Prostate gland (tissue), 2 donors: ENCODE results near the gene CCT3. TPM values are rescaled to one million over a fixed set of nuclear protein-coding genes. Genes with fewer than 3 reads are reported as not detected.

Experiments used
- DNase-seq: peaks from one replicate; pipeline ENCODE4 v3.0.0-alpha.2; 2019; ENCODE audit warnings: low spot score
- H3K27ac ChIP-seq, 2 donors: fragments of 200-600 bp; sonication (generic); 2 replicates each; pipeline ENCODE4 v1.5.1; 2017 to 2019
- H3K27me3 ChIP-seq: fragments of 200-600 bp; sonication (generic); replicated peaks from 2 replicates; pipeline ENCODE4 v1.5.1; 2019; ENCODE audit not compliant: insufficient read depth
- H3K36me3 ChIP-seq, 2 donors: fragments of 200-600 bp; sonication (generic); 1 replicate in 1 of 2; 2 replicates in 1 of 2; pipeline versions ENCODE4 v1.5.1 to v1.8.1; 2017 to 2019
- H3K4me1 ChIP-seq: fragments of 200-600 bp; sonication (generic); replicated peaks from 2 replicates; pipeline ENCODE4 v1.5.1; 2019
- H3K4me3 ChIP-seq, 2 donors: fragments of 200-600 bp; sonication (generic); 2 replicates each; pipeline ENCODE4 v1.5.1; 2017 to 2019
- H3K9me3 ChIP-seq: fragments of 200-600 bp; sonication (generic); 2 replicates; pipeline ENCODE4 v1.5.1; 2017
- POLR2A ChIP-seq: fragments of 450-650 bp; IDR thresholded peaks from one replicate; pipeline ENCODE4 v1.6.1; 2016; ENCODE audit warnings: antibody characterized with exemption, mild to moderate bottlenecking
- POLR2AphosphoS5 ChIP-seq: sonication (generic); formaldehyde crosslinking; IDR thresholded peaks from one replicate; pipeline ENCODE4 v1.6.1; 2017; ENCODE audit warnings: antibody characterized with exemption
- WGBS: methylation state at CpG from one replicate; pipeline ENCODE4 v1.1.5; 2018; 5-methylcytosine and 5-hydroxymethylcytosine counted together
- intact Hi-C: fragments of 100-400 bp; cut with DNase I; formaldehyde crosslinking; loops from one replicate; pipeline ENCODE4 v1.14.2; 2022
- total RNA-seq, 2 donors: library from RNA; depleted of rRNA; stranded (reverse); fragments of >200 nt; gene quantifications; one replicate each; pipeline ENCODE4 v1.1.0, GENCODE V29; 2016
- TF ChIP-seq, protein P1 (sequence below), 4 experiments: fragments of 200-600 bp in 2 of 4; fragments of 450-650 bp in 2 of 4; sonication (generic) in 2 of 4; IDR thresholded peaks; 1 replicate in 3 of 4; 2 replicates in 1 of 4; pipeline ENCODE4 v1.5.1; 2016 to 2019; ENCODE audit warnings: antibody characterized with exemption in 4 of 4, mild to moderate bottlenecking in 2 of 4, moderate library complexity in 2 of 4

Gene CCT3
- total RNA-seq, 2 donors from 2014 or later = 144 to 167 TPM

DNA sequence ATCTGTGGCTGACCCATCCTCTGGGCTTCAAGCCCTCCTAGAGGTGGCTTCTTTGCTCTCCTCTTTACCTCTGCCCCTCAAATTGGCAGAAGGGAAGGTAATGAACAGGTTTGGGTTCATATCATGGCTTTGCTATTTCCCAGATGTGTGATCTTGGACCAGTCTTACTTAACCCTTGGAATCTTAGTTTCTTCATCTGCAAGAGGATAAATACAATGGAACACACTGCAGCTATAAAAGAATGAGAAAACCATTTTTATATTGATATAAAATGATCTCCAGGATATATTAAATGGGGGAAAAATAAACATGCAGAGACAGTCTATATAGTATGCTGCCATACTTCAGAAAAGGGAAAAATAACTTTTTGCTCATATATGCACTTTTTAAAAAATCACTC, 48.2 kb downstream of the CCT3 start:
- Histone ChIP-seq H3K27me3 (no peaks in the 10 kb centered on the region), H3K9me3 (no peaks in the 10 kb centered on the region), H3K36me3 (no peaks in the 10 kb centered on the region), H3K27ac (peak overlapping the region in 1 of 2 donors; percentile 93), H3K4me1 (peaks cover 11% of the 10 kb centered on the region), H3K4me3 (peak overlapping the region in 1 of 2 donors; percentile 40)
- intact Hi-C loops = no loop called here
- DNase-seq = no peak
- peak; percentile 62 for TF ChIP-seq POLR2AphosphoS5
- TF ChIP-seq, protein P1, sequence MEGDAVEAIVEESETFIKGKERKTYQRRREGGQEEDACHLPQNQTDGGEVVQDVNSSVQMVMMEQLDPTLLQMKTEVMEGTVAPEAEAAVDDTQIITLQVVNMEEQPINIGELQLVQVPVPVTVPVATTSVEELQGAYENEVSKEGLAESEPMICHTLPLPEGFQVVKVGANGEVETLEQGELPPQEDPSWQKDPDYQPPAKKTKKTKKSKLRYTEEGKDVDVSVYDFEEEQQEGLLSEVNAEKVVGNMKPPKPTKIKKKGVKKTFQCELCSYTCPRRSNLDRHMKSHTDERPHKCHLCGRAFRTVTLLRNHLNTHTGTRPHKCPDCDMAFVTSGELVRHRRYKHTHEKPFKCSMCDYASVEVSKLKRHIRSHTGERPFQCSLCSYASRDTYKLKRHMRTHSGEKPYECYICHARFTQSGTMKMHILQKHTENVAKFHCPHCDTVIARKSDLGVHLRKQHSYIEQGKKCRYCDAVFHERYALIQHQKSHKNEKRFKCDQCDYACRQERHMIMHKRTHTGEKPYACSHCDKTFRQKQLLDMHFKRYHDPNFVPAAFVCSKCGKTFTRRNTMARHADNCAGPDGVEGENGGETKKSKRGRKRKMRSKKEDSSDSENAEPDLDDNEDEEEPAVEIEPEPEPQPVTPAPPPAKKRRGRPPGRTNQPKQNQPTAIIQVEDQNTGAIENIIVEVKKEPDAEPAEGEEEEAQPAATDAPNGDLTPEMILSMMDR (IDR thresholded peaks at IDR 0.05) = no peak

DNA sequence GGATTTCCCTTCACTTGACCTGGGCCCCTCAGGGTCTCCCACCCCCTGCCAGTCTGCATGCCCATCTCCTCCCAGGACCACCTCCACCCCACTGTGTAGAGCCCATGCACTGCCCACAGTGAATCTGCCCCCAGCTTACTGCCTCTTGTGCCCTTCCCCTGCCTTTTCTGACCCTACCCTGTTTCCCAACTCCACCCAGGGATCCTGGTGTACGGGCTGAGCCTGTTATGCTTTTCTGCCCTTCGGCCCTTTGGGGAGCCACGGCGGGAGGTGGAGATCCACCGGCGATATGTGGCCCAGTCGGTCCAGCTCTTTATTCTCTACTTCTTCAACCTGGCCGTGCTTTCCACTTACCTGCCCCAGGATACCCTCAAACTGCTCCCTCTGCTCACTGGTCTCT, 52.0 kb downstream of the CCT3 start:
- Histone ChIP-seq H3K9me3 (no peaks in the 10 kb centered on the region), H3K4me1 (no peaks in the 10 kb centered on the region), H3K27me3 (no peaks in the 10 kb centered on the region), H3K27ac (peak overlapping the region; percentile 88 to 93), H3K4me3 (peak overlapping the region in 1 of 2 donors; percentile 46), H3K36me3 (no peaks in the 10 kb centered on the region)
- intact Hi-C loops = no loop called here
- 94% methylated on average over 8 of the region's 8 CpGs for WGBS
- no peak for TF ChIP-seq POLR2A
- TF ChIP-seq, protein P1 (IDR thresholded peaks at IDR 0.05) = no peak
- no peak for TF ChIP-seq POLR2AphosphoS5
- no peak for DNase-seq

DNA sequence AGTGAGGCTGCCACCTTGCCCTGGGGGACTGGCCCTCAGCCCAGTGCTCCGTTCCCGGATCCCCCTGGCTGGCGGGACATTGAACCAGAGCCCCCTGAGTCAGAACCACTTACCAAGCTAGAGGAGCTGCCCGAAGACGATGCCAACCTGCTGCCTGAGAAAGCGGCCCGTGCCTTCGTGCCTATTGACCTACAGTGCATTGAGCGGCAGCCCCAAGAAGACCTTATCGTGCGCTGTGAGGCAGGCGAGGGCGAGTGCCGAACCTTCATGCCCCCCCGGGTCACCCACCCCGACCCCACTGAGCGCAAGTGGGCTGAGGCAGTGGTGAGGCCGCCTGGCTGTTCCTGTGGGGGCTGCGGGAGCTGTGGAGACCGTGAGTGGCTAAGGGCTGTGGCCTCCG, 52.7 kb downstream of the CCT3 start:
- peak overlapping the region; percentile 88 to 93 for H3K27ac ChIP-seq
- WGBS = 89% methylated on average over 18 of the region's 21 CpGs
- H3K4me1 ChIP-seq = no peaks in the 10 kb centered on the region
- intact Hi-C loops = no loop called here
- no peaks in the 10 kb centered on the region for H3K36me3 ChIP-seq
- peak overlapping the region; percentile 32 to 46 for H3K4me3 ChIP-seq
- no peaks in the 10 kb centered on the region for H3K27me3 ChIP-seq
- no peaks in the 10 kb centered on the region for H3K9me3 ChIP-seq
- TF ChIP-seq POLR2AphosphoS5 (no peak), POLR2A (no peak)
- TF ChIP-seq, protein P1 (IDR thresholded peaks at IDR 0.05) = no peak
- no peak for DNase-seq

DNA sequence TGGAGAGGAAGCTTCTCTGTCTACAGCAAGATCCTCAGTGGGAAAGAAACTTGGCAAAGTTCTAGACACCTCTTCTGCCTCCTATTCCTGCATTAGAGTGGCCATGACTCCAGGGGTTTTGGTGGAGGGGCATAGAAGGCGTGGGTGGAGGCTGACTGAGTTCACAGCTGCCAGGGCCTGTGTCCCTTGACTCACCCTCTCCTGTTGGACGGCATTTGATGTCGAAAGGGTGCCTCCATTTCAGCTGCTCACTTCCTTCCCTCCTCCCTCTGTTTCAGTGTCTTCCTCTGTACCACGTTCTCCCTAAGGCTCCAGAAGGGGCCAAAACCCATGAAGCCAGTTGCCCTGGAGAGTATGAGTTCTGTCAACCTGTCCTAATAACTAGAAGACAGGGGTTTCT, 53.3 kb downstream of the CCT3 start:
- peak overlapping the region; percentile 32 to 46 for H3K4me3 ChIP-seq
- H3K4me1 ChIP-seq = no peaks in the 10 kb centered on the region
- no peaks in the 10 kb centered on the region for H3K27me3 ChIP-seq
- intact Hi-C loops = no loop called here
- DNase-seq = no peak
- WGBS = 49% methylated on average over 4 of the region's 4 CpGs
- no peaks in the 10 kb centered on the region for H3K9me3 ChIP-seq
- peak overlapping the region; percentile 88 to 93 for H3K27ac ChIP-seq
- TF ChIP-seq, protein P1 (IDR thresholded peaks at IDR 0.05) = no peak
- no peak for TF ChIP-seq POLR2A
- no peak for TF ChIP-seq POLR2AphosphoS5
- H3K36me3 ChIP-seq = no peaks in the 10 kb centered on the region

DNA sequence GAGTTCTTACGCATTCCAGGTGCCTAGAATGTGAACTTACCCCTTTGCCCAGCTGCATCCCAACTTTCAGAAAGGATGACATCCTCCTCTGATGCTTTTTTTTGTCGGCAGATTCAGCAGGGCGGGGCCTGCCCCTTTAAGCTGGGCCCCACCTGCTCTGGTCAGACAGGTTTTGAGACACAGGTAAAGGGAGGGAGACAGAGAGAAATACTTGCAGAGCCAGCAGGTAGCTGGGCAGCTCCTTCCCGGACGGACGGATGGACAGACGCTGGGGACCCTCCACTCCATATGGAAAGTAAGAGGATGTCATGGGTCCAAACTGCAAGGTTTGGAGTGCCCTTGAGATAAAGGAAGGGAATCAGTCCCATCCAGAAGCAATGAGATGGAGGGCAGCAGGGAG, 54.0 kb downstream of the CCT3 start, which contains the start of gene TMEM79:
Gene TMEM79 (plus strand): TSS at position 214 of the 400 bp plus-strand sequence. CDS start 902 bp downstream, outside the sequence.
- Histone ChIP-seq H3K27ac (peak within 1 kb of the TSS; percentile 88 to 93), H3K27me3 (no peaks in the 10 kb centered on the region), H3K4me1 (no peaks in the 10 kb centered on the region), H3K9me3 (no peaks in the 10 kb centered on the region), H3K4me3 (peak within 1 kb of the TSS; percentile 84 to 95), H3K36me3 (no peaks in the 10 kb centered on the region)
- WGBS = 47% methylated on average over 7 of the region's 7 CpGs
- peak; percentile 67 for DNase-seq
- intact Hi-C loops = no loop called here
- TF ChIP-seq, protein P1 (IDR thresholded peaks at IDR 0.05) = no peak
- peak; percentile 66 for TF ChIP-seq POLR2A
- peak; percentile 85 for TF ChIP-seq POLR2AphosphoS5
